ENCODE results near the gene LIMD2.

GRCh38 chr17:63689479-63689878 is 10.4 kb downstream of the LIMD2 start:
- TF ChIP-seq CTCF (IDR thresholded peaks at IDR 0.05; ENCODE audit: low read length) = no peak
- no peak for TF ChIP-seq EZH2 (optimal IDR thresholded peaks at IDR 0.05; ENCODE audit: low read depth, low read length)
- TF ChIP-seq EZH2phosphoT487 (IDR thresholded peaks at IDR 0.05; ENCODE audit: low read length) = no peak
